K562 (cell line): ENCODE data around the gene ELF5. TPM values are rescaled to one million over a fixed set of nuclear protein-coding genes. Genes with fewer than 3 reads are reported as not detected.

ENCODE experiments used
- FOXJ2 ChIP-seq: fragments of 200-800 bp; sonication (Bioruptor generic); IDR thresholded peaks from 2 replicates; pipeline ENCODE4 v1.6.1; 2016; ENCODE audit warnings: missing genetic modification characterization, missing compliant biosample characterization
- GTF2A2 ChIP-seq: IDR thresholded peaks from 2 replicates; pipeline ENCODE4 v1.6.1; 2016; ENCODE audit warnings: mild to moderate bottlenecking, missing genetic modification characterization, missing compliant biosample characterization
- RCOR1 ChIP-seq, 2 experiments: IDR thresholded peaks; 2 replicates each; pipeline ENCODE4 v1.6.1; 2012; ENCODE audit warnings: low read depth in 2 of 2, low read length in 2 of 2, borderline replicate concordance in 1 of 2, improper control_type of control experiment in 1 of 2
- polyA plus RNA-seq, 8 experiments: library from polyadenylated mRNA; depleted of rRNA in 4 of 8; stranded (reverse) in 5 of 8; unstranded in 3 of 8; fragments of >200 nt; fragmentation: Nextera tagmentation in 2 of 8; fragmentation: Illumina TruSeq in 1 of 8; extraction: Ambion mirVana in 2 of 8; extraction: Trizol in 1 of 8; gene quantifications; 2 replicates each; pipeline versions ENCODE4 v1.2.1 to v1.2.3, GENCODE V29; 2011 to 2014; ENCODE audit warnings: inconsistent platforms in 1 of 8, missing spikeins in 1 of 8
- total RNA-seq, 7 experiments: library from RNA; depleted of rRNA in 6 of 7; stranded (reverse); fragments of >200 nt in 6 of 7; fragmentation: Illumina TruSeq in 2 of 7; extraction: Trizol in 2 of 7; gene quantifications; 2 replicates each; pipeline versions ENCODE4 v1.2.1 to v1.2.3, GENCODE V29; 2011 to 2021; ENCODE audit warnings: low replicate concordance in 1 of 7
- TF ChIP-seq, protein P1 (sequence below), 2 experiments: fragments of 450-650 bp; IDR thresholded peaks; 2 replicates each; pipeline ENCODE4 v1.6.1; 2016; ENCODE audit warnings: mild to moderate bottlenecking in 2 of 2, borderline replicate concordance in 1 of 2, low read depth in 1 of 2, moderate library complexity in 1 of 2
- TF ChIP-seq, protein P2 (sequence below): IDR thresholded peaks from 2 replicates; pipeline ENCODE4 v1.6.1; 2012; ENCODE audit warnings: low read depth, low read length, improper control_type of control experiment, borderline replicate concordance
- TF ChIP-seq, protein P3 (sequence below): fragments of 200-600 bp; sonication (generic); IDR thresholded peaks from one replicate; pipeline ENCODE4 v1.6.1; 2012; ENCODE audit warnings: mild to moderate bottlenecking, low read depth, low read length, inconsistent platforms

Gene ELF5
- total and polyA plus RNA-seq, 9 of the 15 experiments (the other 6 are each of a cell fraction or from before 2014, with no cell fraction given) = not detected

DNA sequence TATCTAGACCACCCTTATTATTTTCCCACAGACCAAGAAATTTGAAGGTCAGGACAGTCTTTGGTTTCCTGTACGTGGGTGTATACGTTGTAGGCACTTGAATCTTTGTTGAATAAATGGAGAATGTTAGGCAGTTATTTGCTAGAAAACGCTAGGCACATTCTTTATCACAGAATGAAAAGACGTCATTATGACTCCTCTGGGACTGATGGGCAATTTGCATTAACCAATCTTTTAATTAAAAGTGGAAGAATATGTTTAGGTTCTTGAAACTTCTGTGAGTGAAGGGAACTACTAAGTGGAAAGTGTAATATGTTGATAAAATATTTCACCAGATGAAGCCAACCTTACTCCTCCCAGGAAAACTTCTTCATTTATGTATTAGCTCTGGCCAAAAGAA, 69.2 kb downstream of the ELF5 start (continued):
- TF ChIP-seq, protein P1, sequence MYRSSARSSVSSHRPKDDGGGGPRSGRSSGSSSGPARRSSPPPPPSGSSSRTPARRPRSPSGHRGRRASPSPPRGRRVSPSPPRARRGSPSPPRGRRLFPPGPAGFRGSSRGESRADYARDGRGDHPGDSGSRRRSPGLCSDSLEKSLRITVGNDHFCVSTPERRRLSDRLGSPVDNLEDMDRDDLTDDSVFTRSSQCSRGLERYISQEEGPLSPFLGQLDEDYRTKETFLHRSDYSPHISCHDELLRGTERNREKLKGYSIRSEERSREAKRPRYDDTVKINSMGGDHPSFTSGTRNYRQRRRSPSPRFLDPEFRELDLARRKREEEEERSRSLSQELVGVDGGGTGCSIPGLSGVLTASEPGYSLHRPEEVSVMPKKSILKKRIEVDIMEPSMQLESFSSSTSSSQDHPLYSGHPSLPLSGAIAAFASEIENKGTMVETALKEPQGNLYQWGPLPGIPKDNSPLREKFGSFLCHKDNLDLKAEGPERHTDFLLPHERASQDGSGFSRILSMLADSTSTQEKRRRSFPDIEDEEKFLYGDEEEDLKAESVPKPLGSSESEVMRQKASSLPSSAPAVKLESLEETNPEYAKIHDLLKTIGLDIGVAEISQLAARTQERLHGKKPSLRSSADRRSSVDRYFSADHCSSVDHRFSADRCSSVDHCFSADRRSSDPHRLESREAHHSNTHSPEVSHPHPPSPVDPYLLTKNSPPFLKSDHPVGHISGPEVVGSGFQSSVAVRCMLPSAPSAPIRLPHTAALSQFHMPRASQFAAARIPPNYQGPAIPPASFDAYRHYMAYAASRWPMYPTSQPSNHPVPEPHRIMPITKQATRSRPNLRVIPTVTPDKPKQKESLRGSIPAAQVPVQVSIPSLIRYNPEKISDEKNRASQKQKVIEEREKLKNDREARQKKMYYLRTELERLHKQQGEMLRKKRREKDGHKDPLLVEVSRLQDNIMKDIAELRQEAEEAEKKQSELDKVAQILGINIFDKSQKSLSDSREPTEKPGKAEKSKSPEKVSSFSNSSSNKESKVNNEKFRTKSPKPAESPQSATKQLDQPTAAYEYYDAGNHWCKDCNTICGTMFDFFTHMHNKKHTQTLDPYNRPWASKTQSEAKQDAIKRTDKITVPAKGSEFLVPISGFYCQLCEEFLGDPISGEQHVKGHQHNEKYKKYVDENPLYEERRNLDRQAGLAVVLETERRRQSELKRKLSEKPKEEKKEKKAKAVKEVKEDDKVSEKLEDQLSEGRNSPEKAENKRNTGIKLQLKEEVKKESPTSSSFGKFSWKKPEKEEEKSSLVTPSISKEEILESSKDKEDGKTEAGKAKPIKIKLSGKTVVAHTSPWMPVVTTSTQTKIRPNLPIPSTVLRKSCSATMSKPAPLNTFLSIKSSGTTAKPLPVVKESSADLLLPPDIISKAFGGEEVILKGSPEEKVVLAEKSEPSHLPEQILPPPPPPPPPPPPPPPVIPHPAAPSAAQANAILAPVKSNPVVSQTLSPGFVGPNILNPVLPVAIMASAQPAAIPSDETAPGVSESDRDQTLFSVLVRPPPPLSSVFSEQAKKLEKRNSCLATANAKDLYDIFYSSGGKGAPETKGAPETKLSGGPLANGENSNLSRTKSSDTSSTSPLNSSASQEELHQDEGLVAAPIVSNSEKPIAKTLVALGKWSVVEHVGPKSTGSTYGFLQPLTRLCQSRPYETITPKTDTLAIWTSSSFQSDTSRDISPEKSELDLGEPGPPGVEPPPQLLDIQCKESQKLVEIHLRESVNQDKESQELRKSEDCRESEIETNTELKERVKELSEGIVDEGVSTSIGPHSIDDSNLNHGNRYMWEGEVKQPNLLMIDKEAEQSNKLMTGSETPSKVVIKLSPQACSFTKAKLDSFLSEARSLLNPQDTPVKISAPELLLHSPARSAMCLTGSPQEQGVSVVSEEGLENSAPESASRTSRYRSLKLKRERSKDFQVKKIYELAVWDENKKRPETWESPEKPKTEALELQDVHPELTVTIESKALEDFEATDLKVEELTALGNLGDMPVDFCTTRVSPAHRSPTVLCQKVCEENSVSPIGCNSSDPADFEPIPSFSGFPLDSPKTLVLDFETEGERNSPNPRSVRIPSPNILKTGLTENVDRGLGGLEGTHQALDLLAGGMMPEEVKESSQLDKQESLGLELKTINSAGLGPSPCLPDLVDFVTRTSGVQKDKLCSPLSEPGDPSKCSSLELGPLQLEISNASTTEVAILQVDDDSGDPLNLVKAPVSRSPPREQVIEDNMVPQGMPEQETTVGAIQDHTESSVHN (IDR thresholded peaks at IDR 0.05; ENCODE audit: borderline replicate concordance in 1 of 2, low read depth in 1 of 2) = no peak
- TF ChIP-seq RCOR1 (IDR thresholded peaks at IDR 0.05; ENCODE audit: borderline replicate concordance in 1 of 2, low read depth in 2 of 2, low read length in 2 of 2) (no peak), GTF2A2 (tag) (no peak), FOXJ2 (tag) (no peak)
- TF ChIP-seq, protein P2, sequence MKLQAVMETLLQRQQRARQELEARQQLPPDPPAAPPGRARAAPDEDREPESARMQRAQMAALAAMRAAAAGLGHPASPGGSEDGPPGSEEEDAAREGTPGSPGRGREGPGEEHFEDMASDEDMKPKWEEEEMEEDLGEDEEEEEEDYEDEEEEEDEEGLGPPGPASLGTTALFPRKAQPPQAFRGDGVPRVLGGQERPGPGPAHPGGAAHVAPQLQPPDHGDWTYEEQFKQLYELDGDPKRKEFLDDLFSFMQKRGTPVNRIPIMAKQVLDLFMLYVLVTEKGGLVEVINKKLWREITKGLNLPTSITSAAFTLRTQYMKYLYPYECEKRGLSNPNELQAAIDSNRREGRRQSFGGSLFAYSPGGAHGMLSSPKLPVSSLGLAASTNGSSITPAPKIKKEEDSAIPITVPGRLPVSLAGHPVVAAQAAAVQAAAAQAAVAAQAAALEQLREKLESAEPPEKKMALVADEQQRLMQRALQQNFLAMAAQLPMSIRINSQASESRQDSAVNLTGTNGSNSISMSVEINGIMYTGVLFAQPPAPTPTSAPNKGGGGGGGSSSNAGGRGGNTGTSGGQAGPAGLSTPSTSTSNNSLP = no peak
- TF ChIP-seq, protein P3, sequence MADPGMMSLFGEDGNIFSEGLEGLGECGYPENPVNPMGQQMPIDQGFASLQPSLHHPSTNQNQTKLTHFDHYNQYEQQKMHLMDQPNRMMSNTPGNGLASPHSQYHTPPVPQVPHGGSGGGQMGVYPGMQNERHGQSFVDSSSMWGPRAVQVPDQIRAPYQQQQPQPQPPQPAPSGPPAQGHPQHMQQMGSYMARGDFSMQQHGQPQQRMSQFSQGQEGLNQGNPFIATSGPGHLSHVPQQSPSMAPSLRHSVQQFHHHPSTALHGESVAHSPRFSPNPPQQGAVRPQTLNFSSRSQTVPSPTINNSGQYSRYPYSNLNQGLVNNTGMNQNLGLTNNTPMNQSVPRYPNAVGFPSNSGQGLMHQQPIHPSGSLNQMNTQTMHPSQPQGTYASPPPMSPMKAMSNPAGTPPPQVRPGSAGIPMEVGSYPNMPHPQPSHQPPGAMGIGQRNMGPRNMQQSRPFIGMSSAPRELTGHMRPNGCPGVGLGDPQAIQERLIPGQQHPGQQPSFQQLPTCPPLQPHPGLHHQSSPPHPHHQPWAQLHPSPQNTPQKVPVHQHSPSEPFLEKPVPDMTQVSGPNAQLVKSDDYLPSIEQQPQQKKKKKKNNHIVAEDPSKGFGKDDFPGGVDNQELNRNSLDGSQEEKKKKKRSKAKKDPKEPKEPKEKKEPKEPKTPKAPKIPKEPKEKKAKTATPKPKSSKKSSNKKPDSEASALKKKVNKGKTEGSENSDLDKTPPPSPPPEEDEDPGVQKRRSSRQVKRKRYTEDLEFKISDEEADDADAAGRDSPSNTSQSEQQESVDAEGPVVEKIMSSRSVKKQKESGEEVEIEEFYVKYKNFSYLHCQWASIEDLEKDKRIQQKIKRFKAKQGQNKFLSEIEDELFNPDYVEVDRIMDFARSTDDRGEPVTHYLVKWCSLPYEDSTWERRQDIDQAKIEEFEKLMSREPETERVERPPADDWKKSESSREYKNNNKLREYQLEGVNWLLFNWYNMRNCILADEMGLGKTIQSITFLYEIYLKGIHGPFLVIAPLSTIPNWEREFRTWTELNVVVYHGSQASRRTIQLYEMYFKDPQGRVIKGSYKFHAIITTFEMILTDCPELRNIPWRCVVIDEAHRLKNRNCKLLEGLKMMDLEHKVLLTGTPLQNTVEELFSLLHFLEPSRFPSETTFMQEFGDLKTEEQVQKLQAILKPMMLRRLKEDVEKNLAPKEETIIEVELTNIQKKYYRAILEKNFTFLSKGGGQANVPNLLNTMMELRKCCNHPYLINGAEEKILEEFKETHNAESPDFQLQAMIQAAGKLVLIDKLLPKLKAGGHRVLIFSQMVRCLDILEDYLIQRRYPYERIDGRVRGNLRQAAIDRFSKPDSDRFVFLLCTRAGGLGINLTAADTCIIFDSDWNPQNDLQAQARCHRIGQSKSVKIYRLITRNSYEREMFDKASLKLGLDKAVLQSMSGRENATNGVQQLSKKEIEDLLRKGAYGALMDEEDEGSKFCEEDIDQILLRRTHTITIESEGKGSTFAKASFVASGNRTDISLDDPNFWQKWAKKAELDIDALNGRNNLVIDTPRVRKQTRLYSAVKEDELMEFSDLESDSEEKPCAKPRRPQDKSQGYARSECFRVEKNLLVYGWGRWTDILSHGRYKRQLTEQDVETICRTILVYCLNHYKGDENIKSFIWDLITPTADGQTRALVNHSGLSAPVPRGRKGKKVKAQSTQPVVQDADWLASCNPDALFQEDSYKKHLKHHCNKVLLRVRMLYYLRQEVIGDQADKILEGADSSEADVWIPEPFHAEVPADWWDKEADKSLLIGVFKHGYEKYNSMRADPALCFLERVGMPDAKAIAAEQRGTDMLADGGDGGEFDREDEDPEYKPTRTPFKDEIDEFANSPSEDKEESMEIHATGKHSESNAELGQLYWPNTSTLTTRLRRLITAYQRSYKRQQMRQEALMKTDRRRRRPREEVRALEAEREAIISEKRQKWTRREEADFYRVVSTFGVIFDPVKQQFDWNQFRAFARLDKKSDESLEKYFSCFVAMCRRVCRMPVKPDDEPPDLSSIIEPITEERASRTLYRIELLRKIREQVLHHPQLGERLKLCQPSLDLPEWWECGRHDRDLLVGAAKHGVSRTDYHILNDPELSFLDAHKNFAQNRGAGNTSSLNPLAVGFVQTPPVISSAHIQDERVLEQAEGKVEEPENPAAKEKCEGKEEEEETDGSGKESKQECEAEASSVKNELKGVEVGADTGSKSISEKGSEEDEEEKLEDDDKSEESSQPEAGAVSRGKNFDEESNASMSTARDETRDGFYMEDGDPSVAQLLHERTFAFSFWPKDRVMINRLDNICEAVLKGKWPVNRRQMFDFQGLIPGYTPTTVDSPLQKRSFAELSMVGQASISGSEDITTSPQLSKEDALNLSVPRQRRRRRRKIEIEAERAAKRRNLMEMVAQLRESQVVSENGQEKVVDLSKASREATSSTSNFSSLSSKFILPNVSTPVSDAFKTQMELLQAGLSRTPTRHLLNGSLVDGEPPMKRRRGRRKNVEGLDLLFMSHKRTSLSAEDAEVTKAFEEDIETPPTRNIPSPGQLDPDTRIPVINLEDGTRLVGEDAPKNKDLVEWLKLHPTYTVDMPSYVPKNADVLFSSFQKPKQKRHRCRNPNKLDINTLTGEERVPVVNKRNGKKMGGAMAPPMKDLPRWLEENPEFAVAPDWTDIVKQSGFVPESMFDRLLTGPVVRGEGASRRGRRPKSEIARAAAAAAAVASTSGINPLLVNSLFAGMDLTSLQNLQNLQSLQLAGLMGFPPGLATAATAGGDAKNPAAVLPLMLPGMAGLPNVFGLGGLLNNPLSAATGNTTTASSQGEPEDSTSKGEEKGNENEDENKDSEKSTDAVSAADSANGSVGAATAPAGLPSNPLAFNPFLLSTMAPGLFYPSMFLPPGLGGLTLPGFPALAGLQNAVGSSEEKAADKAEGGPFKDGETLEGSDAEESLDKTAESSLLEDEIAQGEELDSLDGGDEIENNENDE = no peak
